Activated naive CD4-positive, alpha-beta T cell (primary cell): ENCODE results near the gene TBC1D10A.

Experiments
- DNase-seq, 4 experiments: peaks; one replicate each; lab custom pipeline; 2025; lab: John Stamatoyannopoulos, UW

TBC1D10A gene

DNA sequence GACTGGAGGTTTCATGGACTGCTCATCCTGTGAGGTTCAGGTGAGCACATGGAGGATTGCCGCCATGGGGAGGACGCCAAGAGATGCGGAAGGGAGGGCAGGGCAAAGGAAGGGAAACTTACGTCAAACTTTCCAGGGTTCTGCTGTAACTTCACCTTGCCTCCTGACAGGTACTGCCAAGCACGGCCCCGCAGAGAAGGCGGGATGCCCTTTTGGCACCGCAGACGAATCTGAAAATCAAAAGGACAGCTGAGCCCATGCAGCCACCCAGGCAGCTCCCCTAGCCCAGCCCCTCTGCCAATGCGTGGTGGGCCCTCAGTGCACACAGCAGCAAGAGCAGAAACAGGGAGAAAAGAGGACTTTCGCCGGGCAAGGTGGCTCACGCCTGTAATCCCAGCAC lies 27.4 kb downstream of the TBC1D10A start:
- DNase-seq: no peak

DNA sequence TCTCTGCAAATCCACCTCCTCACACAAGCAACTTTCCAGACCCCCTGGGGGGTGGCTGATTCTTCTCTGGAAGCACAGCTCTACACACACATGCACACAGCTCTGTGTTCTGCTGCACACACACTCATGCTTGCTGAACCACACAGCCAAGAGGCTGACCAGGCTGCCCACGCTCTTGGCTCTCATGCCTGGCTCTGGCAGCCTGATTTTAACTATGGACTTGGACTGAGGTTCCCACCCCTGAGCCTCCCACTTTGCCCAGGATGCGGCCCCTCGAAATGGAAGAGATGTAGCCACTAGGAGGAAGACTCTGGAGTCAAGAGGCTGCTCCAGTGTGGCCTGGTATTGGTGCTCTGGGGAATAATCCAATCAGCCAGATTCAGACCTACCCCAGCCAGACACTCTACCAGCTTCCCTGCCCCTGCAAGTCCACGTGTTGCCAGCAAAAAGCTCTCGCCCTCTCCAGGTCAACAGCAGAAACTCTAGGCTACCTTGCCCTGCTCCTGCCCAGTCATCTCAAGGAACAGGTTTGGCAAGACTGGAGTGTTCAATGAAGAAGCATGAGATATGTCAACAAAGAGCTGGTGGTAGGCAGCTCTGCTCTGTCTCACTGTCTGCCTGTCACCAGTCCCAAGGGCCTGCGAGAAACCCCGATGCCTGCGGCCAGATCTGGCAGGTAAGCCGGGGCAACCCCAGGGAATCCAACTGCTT lies 28.6 kb downstream of the TBC1D10A start:
- DNase-seq: no peak

DNA sequence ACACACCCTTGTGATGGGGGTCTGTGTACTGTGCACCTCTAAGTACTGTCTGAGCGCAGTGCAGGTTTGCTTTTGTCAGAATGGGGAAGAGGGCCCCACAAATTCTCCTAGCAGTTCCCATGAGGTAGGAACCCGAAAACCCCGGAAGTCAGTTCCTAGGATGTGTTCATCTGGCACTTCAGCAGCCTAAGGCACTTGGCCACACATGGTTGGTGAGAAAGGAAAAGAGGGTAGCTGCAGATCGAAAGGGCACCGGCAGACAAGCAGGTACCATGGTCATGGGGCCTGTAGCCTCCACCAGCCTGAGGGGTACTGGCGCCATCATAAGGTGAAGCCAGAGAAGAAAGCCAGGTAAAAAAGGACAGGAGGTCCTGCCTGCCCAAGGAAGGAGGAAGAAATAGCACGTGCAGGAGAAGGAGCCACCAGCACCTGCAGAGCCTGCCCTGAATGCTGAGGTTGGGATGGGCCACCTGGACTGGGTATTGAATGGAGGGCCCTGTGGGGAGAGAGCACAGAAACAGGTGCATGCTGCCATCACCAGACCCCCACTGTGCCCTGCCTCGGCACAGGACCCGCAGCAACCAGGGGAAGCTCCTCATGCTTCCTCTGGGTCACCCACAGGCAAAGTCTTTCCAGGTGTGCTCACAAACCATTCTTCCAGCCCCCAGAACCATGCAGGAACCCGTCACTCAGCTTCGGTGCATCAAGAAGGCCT lies 29.3 kb downstream of the TBC1D10A start:
- no peak for DNase-seq

DNA sequence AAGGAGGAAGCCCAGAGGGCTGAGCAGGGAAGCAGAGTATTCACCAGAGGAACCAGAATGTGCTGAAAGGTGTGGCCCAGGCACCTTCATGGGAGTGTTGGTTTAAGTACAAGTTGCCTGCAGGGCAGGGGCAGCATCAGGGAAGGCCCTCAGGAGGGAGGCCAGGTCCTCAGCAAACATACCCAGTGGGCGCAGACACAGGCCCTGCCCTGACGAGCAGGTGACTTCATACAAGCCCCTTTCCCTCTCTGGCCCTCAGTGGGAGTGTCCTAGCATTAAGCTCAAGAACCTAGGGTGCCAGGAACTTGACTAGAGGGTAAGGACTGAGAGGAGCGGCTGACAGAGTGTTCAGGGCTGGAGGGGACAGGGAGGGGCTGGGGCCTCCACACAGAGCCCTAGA lies 29.9 kb downstream of the TBC1D10A start:
- DNase-seq: no peak

DNA sequence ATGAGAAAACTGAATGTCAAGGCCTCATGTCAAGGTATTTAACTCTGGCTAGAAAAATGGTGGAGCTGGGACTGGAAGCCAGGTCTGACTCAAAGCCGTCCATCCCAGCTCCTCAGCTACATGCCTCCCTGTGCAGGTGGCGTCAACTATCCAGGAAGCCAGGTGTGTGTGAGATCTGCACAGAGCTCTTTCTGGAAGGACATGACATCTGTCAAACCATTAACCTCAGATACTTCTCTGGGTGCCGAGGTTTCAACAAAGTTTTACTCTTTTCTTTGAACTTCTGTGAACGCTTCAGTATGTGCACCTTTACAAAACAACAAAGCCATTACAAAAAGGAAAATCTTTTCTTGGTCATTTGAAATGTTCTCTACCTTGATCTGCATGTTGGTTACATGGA lies 30.4 kb downstream of the TBC1D10A start:
- no peak for DNase-seq

DNA sequence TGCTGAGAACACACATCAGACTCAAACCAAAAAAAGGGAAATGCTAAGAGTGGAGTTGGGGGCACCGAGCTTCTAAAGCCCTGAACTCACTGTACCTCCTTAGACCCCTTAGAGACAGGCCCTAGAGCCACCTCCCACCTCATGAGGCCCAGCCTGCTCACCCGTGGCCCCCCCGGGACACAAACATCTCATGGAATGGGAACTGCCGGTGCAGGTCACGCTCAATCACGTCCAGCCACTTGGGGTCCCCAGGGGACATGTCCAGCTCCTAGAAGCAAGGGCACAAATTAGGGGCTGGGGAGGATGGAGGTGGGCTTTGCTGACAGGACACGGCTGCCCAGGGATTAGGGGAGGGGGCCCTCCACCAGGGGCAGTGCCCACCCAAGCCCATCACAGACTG lies 31.2 kb downstream of the TBC1D10A start:
- no peak for DNase-seq

DNA sequence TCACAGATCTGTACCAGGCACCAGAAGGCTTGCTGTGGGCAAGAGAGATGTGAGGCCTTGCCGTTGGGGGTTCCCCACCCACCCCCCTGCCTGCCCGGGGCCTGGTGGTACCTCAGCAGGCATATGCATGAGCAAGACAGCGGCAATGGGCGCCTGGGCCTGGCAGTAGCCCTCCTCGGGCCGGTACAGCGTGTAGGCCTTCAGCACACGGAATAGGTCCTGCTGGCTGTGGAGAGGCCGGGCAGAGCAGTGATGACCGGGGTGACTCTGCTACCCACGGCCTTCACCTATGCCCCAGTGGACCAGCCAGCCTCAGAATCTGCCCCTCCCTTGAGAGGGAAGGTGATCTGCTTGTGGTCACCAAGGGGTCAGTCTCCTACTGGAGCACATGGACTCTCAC lies 31.9 kb downstream of the TBC1D10A start:
- DNase-seq: no peak

DNA sequence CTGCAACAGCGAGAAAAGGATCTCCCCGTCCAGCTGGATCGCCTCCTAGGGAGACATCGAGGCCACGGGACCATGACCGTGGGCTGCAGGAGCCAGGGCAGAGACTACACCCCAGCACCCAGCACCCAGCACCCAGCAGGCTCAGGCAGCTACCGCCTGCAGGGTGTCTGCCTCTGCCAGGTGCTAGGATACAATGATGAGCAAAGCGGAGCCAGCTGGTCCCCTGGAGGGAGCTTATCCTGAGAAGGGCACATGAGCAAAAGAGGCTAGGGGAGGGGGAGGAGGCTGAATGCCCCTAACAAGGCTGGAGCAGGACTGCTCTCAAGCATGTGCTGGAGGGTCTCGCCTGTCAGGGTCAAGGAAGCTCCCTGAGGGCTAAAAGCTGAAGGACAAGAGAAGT lies 32.7 kb downstream of the TBC1D10A start:
- no peak for DNase-seq

DNA sequence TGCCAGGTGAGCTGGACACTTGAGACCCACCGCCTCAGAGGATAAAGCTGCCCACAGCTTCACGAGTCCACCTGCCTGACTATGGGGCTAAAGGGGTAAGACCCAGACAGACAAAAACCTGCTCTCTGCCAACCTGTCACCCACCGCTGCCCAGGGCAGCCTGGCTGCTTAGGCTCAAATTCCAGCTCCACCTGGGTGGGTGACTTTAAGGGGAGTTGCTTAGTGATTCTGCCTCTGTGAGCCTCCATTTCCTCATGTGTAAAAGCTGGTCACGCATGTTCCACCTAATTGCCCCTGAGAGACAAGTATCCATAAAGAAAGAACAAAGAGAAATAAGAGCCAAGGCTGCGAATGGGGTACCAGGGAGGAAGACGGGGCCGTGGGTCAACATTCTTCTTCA lies 33.7 kb downstream of the TBC1D10A start:
- DNase-seq: no peak

DNA sequence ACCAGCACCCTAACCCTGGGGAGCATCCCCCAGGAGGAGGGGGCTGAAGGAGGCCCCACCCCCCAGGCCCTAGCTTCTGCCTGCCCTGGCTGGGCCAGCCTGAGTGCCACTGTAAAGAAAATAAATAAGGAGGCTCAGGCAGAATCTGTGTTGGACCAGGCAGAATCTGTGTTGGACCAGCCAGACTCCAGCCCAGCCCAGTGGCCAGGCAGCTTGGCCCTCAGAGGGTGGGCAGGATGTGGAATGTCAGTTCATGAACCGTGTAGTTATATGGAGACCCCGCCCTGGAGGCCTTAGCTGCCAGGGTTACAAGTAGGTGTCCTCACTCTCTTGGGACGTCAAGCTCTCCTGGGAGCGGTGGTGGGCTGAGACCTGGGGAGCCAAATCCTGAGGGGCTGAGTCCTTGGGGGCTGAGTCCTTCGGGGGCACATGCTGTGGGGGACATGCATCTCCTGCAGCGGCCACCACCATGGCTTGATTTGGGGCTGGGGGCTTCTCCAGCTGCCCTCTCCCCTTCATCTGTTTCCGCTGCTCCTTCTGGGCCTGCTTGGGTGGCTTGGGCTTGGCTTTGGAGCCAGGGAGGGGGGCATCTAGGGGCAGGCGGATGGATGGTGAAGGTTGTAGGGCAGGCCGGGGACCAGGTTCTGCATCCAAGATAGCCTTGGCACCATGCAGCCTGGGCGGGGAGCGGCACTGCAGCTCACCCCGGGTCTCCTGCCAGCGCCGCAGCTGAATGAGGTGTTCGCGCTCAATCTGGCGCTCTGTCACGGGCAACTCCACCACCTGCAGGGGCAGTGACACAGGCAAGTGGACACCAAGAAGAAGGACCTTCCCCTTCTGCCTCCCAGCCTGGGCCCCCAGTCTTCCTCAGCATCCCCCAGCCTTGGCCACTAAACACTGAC lies 34.4 kb downstream of the TBC1D10A start:
- no peak for DNase-seq

DNA sequence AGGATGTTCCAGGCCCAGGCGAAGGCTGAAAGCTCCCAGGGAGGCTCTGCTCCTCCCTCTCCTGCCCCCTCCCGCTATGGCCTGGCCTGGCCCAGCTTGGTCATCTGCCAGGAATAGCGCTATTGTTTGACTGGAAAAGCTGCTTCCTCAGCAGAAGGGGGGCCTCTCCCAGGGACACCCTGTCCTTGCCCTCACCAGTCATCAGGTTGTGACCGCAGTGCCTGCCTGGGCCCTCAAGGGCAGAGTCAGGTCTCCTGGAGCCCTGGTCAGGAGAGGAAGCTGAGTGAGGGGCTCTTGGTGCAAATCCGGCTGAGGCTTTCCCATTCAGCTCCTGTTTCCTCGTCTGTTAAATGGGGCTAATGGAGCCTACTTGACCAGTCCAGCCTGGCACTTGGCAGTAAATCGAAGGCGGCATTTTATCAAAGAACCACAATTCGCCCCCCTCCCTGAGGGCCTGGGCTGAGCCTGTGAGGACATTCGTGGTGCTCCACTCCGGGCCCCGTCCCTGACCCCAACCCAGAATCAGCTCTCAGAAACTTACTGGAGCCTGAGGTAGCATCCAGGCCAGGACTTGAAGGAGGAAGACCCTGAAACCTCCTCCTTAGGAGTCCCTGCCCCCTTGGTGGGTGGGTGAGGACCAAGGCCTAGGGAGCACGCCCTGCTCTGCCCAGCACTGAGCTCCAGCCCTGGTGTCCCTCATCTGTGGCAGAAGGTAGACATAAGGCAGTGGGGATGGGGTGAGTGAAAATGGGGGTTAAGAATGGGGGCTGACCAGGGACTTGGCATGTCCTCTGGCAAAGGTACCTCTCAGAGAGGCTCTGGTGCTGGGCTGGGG lies 35.5 kb downstream of the TBC1D10A start:
- DNase-seq: no peak

DNA sequence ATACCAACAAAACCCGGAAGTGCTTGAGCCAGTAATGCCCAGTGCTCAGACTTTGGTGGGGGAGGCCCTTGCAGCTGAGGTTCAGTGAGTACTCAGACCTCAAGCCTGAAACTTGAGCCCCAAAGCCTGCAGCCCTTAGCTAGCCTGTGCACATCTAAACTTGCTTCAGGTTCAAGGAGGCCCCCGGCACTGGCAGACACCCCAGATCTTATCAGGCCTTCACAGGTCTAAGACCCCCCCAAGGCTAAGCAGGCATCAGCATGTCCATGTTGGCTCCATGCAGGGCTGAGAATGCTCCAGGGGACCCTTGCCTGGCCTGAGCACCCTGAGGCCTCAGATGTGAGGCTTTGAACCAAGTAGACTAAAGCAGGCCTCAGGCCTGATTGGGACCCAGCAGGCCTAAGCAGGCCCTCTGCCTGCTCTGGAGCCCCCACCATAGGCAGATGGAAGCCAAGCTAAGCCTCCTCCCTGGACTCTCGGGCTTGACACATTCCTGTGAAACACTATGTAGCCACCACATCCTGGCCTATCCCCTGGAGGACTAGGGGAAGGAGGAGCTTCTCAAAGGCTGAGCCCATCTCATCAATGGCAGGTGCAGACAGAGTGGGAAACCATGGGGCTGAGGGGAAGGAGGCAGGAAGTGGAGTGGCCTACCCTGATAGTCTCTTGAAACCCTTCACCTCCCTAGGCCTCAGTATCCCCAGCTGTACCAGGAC lies 36.2 kb downstream of the TBC1D10A start:
- DNase-seq: no peak

DNA sequence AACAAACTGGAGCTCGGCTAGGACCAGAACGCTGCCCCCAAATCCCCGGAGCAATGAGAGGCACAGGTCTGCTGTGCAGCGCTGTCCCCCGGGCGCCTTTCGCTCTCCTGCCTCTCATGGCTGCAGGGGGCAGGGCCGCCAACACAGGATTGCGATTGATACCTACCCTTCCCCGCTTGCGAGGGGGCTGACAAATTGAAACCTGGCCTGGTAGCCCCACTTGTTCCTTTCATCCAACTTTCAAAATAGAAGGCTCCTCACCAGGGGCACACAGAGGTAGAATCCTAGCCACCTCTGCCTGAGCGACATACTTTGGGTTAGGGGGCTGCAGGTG lies 36.8 kb downstream of the TBC1D10A start:
- no peak for DNase-seq

DNA sequence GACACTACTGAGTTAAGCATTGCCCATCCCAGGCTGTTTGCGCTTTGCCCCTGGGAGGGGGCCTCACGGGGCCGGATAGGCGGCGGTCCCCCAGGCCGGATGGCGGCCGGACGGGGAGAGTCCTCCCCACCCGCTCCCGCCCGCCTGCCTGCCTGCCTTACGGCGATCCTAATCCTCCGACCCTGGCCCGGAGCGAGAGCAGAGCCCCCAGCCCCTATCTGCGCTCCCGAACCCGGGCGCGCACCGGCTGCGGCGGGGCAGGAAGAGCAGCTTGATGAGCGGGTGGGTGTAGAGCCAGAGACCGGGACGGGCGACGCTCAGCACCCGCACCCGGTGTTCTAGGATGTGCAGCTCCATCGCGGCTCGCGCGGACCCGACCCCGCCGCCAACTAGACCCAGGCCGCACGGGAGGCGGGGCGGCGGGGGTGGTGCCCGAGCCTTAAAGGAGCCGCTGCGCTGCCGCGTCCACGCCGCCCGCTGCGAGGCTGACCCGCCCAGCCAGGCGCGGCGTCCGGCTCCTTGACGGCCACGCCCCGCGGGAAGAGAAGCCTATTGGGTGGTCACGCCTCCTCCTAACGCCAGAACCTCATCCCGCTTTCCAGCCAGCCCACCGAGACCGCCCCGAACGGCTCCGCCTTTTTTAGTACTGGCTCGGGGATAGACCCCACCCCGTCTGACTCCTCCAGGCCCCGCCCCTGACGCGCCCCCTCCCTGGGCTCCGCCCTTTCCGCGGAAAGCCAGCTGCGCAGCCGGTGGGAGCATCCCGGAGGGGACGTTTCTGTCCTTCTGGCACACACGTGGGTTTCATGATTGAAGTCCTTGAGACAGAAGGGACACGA lies 37.4 kb downstream of the TBC1D10A start, which contains the start of gene CASTOR1:
Gene CASTOR1, minus strand, starts transcription at position 365 of the 839 bp plus-strand sequence. Its CDS starts 8 bp downstream, at position 357.
- peak; percentile 46 to 88 (median 76) for DNase-seq

DNA sequence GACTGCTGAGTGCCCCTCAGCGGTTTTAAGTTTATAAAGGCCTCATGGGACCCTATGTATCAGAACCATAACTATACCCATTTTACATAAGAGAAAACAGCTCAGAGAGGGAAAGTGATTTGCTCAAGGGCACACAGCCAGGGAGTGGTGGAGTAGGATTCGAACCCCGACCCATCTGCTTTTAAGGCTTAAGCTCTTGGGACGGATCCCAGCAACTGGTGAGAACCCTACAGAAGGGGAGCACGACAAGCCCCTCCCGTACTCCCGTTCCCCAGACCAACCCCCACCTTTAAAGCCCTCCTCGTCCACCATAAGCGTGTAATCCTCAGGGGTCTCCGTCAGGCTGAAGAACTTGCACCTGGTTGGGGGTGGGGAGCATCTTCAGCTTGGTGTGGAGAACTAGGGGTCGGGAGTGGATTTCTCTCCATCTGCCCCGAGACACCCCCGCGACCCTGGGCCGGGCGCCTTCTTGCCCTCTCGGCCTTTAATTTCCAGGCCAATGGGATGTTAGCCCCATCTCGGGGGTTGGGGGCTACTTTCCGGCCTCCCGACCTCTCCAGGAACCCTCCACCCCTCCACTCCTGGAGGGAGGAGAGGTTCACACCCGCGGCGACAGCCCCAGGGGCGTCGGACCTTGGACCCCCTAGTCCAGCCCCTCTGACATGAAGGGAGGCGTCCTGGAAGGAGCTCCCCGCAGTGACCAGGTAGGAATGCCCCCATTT lies 38.2 kb downstream of the TBC1D10A start:
- no peak for DNase-seq

DNA sequence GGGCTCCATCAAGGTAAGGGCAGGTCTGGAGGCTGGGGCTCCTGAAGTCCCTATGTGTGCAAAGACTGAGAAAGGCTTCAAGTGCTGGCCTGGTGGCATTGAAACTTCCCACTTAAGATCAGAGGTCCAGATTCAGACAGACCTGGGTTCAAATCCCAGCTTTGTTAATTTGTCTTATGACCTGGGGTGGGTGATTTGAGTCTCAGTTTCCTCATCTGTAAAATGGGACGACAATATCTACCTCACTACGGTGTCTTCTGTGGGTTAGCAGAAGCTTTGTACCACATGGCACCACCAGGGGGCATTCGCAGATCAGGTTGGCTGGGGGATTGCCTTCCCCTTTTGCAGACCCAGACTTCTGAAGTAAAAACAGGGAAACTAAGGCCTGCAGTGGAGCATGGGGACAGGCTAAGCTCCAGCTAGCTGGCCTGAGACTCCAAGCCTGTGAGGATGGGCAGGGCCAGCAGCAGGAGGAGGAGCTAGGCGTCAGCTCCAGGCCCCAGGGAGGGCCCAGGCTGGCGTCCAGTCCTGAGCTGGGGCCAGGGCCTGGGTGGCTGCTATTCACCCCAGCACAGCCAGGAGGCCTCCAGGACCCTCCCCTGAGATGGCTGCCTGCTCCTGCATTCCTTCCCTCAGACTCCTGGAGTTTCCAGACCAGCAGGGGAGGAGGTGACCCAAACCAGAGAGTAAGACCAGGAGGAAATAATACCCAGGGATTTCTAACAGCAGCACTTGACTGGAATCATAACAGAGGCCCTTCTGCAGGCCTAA lies 38.9 kb downstream of the TBC1D10A start:
- DNase-seq: peak; percentile 60 to 87 (median 78)

DNA sequence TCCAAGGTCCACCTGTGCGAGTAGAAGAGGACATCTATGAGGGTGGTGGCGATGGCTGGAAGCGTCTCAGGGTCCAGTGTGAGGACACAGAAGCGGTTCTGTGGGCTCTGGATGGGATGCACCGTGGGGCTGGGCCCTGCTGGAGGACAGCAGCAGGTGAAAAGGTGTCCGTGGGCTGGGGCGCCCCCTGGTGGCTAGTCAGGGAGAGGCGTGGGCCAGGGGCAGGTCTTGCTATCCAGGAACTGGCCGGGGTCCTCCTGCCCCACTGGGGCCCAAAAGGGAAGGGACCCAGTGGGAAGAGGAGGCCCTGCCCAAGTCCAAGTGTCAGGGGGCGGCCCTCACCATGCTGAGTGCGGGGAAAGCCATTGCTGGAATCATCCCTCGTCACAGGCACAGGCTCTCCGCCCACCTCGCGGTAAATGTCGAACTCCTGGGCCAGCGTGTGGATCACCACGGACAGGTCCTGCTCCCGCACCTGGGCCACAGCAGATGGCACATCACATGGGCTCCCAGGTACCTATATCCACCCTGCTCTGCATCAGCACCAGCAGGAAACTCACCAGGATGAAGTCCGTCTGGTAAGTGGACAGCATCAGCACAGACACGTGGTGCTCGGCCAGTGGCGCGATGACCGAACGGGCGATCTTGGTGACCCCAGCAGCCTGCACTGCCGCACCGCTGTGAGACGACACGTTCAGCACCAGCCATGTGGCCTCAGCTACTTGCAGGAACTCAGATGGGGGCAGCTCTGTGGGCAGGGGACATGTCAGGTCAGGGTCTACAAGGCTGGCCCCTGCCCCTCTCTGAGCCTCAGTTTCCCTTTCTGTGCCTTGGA lies 39.7 kb downstream of the TBC1D10A start:
- DNase-seq: peak; percentile 80 to 85 (median 83)

DNA sequence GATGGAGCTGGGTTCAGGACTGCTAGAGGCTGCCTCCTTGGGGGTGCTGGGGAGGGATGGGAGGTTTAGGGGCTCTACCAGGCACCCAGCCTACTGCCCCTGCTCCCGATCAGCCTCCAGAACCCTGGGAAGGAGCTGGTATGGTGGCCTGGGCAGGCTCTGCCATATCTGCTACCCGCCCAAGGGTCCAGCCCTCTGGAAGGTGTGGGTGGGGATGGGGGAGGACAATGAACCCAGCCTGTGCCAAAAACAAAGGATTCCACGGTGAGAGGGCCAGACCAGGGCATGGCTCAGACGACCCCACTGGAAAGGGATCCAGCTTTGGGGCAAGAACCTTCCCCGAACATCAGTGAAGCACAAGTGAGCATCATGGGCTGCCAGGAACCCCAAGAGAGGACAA lies 40.4 kb downstream of the TBC1D10A start:
- DNase-seq: no peak
